Adipose tissue (tissue), 3 donors: ENCODE measurements around the gene ALDOB. TPM values are rescaled to one million over a fixed set of nuclear protein-coding genes. Genes with fewer than 3 reads are reported as not detected.

Experiments
- H3K27ac ChIP-seq: one replicate; pipeline ENCODE4 v1.5.1; 2013; ENCODE audit warnings: low read depth, low read length
- WGBS, 3 donors: extraction: QIAGEN DNeasy Blood & Tissue Kit; methylation state at CpG; one replicate each; pipeline ENCODE4 v1.1.7; 2013; 5-methylcytosine and 5-hydroxymethylcytosine counted together
- polyA plus RNA-seq, 3 donors: library from polyadenylated mRNA; stranded (reverse); fragments of 200-250 nt; gene quantifications; one replicate each; pipeline ENCODE4 v1.2.3, GENCODE V29; 2013
- donor health status: healthy with polysubstance abuse.
- donor health status: Bipolar disorder and iron deficiency.
- donor health status: healthy.

Gene ALDOB
- polyA plus RNA-seq, 3 donors = 1.6 to 972 (median 2.5) TPM

DNA sequence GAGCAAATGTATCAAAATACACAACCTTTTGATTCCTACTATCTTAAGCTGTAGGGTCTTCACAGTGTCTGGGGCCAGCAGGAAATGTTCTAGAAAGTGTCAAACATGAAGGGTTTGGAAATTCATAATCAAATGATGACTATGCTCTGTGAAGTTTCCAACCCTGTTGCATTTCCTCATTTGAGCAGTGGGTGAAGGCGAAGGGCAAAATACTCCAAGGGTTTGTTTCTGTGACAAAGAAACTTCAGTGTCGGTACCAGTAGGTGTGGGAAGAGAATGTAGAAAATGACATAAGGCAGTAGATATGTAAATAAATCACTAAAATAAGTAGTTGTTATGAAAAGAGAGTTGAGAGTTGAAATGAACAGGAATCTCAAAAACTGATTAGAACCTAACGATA is 576 bp downstream of the ALDOB start:
- no peak overlapping the region for H3K27ac ChIP-seq
- 52 to 75% (median 73%) methylated on average over 3 of the region's 3 CpGs for WGBS, 3 donors

DNA sequence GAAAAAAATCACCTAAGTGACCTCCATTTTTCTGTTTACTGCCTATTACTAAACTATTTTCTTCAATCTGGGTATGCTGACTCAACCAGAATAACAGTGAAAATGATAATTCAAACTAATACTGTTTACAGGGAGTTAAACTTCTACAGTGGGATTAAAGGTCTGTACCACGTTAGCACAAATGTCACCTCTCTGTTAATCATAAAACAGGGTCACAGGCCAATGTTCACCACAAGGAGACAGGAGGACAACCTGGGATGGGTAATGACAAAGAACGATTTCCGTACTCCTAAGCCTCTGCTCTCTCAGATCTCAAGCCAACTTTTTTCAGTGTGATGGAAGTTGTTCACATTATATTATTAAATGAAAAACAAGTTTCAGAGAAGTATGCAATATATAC is 2.3 kb downstream of the ALDOB start:
- no peak overlapping the region for H3K27ac ChIP-seq
- WGBS, 3 donors = 71 to 85% (median 79%) methylated on average over 3 of the region's 3 CpGs

DNA sequence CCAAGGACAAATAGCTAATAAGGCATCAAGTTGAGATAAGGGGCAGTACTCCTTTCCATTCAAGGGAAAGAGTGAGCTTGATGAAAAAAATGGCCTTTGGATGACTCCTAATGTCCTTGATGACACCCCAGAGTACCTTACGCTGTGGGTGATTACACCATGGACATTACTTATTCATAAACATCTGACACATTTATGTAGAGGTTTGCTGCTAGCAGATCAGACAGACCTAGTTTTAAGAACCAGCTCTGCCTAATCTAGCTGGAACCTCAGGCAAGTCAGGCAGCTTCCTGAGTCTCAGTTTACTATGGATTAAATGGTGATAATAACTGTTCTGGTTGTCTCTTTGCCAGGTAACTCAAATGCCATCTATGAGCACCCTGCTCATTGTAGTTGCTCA is 2.8 kb downstream of the ALDOB start:
- H3K27ac ChIP-seq = no peak overlapping the region
- WGBS, 3 donors = 55 to 90% (median 83%) methylated on average over 1 of the region's 1 CpG

DNA sequence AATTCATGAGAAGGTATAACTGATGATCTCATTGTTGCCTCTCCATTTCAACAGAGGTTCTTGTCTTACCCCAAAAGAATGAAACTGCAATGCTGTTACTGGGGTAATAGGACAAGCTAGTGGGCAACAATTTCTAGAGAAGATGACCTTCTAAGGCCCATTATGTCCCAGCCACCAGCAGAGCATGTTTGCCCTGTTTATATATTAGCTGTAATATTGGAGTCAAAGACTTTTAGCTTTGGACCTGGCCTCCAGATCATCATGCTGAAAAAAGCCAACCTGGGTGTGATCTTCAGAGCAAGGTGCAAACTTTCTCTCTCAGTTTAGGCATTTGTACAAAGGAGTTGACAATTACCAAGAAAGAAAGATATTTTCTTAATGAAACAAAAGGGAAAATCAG is 3.4 kb downstream of the ALDOB start:
- no peak overlapping the region for H3K27ac ChIP-seq

DNA sequence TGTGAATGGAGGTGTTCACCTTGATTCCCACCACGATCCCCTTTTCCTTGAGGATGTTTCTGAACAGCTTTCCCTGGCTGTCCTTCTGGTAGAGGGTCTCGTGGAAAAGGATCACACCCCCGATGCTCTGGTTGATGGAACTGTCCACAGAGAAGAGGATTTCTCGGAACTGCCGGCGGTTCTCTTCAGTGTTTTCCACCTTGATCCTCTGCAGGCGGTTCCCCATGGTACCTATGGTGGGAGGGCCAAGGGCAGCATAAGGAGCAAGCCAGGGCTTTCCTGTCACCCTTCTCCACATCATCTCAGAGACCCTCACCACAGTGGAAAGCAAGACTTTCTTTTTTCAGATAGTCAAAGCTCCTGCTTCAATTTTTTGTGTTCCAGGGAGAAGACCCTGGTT is 5.8 kb downstream of the ALDOB start:
- H3K27ac ChIP-seq = no peak overlapping the region
- 85 to 94% (median 93%) methylated on average over 7 of the region's 7 CpGs for WGBS, 3 donors

DNA sequence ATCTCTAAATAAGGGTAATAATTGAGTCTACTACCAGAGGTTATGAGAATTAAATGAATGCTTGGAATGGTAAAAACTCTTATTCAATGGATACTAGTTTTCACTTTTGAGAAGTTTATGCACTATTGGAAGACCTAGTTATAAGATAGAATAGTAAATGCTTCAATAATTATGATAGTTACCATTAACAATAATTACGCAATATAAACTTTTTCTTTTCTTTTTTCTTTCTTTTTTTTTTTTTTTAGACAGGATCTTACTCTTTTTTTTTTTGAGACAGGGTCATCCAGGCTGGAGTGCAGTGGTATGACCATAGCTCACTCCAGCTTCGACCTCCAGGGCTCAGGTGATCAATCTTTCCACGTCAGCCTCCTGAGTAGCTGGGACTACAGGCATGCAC is 6.7 kb downstream of the ALDOB start:
- WGBS, 3 donors = 71 to 84% (median 76%) methylated on average over 3 of the region's 3 CpGs
- no peak overlapping the region for H3K27ac ChIP-seq

DNA sequence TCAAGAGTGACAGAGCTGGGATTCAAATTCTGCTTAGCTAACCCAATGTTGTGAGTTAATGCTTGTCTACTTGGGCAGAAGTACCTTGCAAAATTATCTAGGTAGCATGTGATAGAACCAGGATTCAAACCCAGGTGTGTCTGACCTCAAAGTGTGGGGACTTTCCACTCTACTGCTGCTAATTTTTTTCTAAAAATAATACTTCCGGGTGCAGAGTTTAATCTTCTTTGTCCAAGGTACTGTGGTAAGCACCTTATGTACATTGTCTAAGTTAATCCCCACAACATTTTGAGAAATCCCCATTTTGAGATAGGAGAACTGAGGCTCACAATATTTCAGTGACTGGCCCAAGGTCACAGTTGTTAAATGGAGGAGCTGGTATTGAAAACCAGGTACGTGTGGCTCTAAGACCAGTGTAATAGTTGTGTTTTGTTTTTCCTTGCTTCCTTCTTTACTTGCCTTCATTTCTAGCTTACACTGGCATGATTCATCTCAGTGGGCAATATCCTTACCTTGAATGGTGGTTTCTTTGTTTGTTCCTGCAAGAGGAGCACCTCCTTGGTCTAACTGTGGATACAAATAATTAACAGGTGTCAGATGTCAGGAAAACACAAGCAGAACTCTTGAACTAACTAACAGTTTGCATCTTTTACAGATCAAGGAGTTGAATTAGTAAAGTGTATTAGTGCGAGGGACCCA is 7.5 kb downstream of the ALDOB start:
- H3K27ac ChIP-seq = no peak overlapping the region
- WGBS, 3 donors = 85 to 89% (median 89%) methylated on average over 3 of the region's 3 CpGs

DNA sequence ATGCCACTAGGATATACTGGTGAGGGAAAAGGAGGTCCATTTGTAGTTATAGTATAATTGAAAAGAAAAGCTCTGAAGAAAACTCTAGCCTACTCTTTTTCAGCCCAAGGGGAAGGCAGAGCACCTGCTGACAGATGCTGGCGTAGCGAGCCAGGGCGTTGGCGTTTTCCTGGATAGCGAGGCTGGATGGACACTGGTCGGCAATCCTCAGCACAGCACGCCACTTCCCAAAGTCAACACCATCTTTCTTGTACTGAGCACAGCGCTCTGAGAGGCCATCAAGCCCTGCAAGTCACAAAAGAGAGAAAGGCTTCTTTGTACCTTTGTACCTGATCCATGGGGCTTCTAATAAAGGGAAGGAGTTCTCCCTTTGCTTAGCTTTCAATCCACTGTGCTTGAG is 8.2 kb downstream of the ALDOB start:
- WGBS, 3 donors = 93 to 98% (median 93%) methylated on average over 8 of the region's 8 CpGs
- no peak overlapping the region for H3K27ac ChIP-seq

DNA sequence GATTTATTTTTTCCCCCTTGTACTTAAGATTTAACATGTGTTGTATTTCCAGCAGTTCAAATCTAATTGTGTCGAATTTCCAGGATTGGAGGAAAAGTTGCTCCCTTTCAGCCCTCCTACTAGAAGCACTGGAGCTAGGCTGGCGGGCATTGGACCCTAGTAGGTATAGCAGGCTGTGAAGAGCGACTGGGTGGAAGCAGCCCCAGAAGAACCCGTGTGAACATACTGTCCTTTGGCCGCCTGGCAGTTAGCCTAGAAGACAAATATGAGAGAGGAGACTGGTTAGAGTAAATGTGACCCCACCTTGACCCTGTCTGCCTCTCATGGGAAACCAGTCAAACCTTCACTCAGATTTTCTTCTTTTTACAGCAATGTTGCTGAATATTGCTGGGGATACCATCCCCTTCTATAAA is 13.9 kb downstream of the ALDOB start:
- WGBS, 3 donors = 45 to 81% (median 78%) methylated on average over 5 of the region's 5 CpGs

DNA sequence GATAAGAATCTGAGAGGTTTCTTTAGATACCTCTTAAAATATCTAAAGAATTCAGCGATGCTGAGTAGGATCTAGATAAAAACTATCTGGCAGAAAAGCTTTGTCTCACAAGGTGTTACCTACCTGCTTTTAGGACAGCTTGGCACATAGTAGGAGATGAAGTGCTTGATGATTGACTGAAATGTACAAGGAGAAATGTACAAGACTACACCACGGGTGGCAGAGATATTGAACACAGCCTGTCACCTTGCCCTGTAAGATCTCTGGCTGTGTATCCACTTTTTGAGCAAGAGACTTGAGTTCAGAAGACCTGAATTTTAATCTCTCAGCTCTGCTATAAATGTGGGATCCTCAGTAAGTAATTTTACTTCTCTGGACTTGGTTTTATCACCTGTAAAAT is 15.7 kb downstream of the ALDOB start:
- H3K27ac ChIP-seq = no peak overlapping the region
- WGBS, 3 donors = 82 to 97% (median 91%) methylated on average over 2 of the region's 2 CpGs

More for the DNA sequence above, 13.9 kb downstream of the ALDOB start:
- H3K27ac ChIP-seq = no peak overlapping the region

DNA sequence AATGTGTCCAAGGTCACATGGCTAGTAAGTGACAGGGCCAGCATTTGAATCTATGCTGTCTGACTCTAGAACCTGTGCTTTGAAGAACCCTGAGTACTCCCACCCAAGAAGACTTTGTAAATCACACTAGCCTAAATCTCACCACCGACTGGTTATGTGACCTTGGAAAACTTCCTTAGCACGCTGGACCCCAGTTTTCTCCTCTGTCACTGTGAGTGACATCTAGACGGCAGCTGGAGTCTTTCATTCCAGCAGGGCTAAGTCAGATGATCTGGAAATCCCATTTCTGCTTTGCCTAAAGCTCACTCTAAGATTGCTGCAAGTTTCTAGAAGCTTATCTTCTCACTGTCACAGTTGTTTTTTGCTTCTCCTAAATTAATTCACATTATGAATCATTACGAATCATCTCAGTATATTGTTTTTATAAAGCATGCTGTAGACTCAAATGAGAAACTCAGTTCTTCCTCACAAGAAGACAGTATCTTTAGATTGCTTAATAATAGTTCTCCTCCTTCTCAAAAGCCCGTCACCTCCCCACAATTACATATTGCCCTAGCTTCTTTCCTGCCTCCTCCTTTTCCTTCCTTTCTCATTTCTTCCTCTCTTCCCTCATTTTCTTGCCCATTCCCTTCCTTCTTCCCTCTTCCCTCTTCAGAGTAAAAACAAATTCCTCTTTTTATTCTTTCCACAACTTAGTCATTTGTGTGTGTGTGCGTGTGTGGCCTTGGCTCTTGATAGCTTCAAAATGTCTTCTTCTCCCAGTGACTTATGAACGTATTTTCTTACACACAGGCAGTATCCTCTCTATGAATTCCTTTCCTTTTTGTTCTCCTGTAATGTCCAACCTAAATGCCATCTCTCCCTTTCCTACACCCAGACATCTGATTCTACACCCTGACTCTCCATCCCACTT is 16.8 kb downstream of the ALDOB start:
- H3K27ac ChIP-seq = no peak overlapping the region
- WGBS, 3 donors = 64 to 70% (median 67%) methylated on average over 7 of the region's 7 CpGs

DNA sequence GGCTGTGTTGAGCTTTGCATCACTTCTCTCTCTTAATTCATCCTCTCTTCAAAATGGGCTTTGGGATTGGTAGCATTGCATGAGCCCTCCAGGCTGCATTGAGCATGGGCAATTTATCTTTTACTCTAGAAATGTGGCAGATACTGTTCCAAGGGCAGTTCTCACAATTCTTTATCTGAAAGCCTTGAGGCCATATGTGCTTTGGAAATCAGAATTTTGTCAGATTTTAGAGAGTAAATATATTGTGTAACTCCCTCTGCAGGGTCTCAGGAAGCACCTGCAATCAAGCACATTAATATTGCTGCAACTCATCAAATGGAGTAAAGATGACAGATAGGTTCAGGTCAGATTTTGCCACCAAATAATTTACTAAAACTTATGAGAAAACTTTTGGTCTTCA is 17.6 kb downstream of the ALDOB start:
- H3K27ac ChIP-seq = no peak overlapping the region

DNA sequence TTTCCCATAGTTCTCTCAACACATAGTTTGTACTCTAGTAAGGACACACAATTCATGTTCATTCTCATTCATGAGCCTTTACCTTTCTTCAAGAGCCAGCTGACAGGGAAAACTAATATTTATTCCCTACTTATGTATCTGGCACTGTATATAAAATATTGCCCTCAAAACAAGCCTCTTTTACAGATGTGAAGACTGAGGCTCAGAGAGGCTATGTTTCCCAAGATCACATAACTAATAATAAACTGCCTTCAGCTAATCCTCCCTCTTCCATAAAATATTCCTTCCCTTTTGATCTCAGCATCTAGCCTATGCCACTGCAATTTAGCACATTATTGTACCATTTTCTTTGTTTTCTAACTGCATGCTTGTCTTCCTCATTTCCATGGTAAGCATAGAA is 18.2 kb downstream of the ALDOB start:
- no peak overlapping the region for H3K27ac ChIP-seq

DNA sequence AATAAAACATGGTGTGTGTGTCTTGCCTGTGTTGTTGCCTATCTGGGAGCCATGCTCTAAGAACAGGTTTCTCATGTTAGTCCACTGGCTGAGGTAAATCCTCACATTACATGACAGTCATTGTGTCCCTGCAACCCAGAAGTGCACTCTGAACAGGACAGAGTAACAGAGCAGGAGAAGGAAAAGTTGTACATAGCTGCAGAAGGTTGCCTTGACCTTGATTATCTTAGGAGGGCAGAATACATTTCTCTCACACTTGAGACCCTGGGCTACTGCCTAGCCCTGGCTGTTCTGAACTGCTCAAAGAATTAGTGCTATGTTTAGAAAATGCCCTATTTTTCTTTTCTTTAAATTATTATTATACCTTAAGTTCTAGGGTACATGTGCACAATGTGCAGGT is 20.0 kb downstream of the ALDOB start:
- no peak overlapping the region for H3K27ac ChIP-seq

DNA sequence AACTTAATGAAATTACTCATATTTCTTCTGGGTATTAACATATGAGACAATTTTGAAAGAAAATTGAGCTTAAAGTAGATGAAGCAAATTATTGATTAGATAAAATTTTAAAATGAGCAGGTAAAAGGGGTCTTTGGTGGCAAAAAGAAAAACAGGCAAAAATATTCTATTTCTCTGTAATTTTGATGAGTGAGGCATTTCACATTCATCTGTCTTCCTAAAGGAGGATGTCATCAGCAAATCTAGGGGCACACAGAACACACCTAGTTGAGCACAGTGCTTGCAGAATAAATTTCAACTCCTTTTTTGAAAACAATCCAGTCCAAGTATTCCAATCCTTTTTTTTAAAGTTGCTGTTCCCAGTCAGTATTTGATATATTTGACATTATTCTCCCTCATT is 20.7 kb downstream of the ALDOB start:
- no peak overlapping the region for H3K27ac ChIP-seq

DNA sequence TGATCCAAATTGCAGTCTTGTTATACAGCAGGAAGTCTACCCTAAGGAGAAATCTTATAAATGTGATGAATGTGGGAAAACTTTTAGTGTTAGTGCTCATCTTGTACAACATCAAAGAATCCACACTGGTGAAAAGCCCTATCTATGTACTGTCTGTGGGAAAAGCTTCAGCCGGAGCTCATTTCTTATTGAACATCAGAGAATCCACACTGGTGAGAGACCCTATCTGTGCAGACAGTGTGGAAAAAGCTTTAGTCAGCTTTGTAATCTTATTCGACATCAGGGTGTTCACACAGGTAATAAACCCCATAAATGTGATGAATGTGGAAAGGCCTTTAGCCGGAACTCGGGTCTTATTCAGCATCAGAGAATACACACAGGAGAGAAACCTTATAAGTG is 26.5 kb downstream of the ALDOB start:
- WGBS, 3 donors = 97 to 99% (median 97%) methylated on average over 4 of the region's 4 CpGs
- no peak overlapping the region for H3K27ac ChIP-seq

DNA sequence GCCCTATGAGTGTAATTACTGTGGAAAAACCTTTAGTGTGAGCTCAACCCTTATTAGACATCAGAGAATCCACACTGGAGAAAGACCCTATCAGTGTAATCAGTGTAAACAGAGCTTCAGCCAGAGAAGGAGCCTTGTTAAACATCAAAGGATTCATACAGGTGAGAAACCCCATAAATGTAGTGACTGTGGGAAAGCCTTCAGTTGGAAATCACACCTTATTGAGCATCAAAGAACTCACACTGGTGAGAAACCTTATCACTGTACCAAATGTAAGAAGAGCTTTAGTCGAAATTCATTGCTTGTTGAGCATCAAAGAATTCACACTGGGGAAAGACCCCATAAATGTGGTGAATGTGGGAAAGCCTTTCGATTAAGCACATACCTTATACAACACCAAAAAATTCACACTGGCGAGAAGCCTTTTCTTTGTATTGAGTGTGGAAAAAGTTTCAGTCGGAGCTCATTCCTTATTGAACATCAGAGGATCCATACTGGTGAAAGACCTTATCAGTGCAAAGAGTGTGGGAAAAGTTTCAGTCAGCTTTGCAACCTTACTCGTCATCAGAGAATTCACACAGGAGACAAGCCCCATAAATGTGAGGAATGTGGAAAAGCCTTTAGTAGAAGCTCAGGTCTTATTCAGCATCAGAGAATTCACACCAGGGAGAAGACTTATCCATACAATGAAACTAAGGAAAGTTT is 27.0 kb downstream of the ALDOB start:
- 97% methylated on average over 5 of the region's 5 CpGs for WGBS, 3 donors
- no peak overlapping the region for H3K27ac ChIP-seq

DNA sequence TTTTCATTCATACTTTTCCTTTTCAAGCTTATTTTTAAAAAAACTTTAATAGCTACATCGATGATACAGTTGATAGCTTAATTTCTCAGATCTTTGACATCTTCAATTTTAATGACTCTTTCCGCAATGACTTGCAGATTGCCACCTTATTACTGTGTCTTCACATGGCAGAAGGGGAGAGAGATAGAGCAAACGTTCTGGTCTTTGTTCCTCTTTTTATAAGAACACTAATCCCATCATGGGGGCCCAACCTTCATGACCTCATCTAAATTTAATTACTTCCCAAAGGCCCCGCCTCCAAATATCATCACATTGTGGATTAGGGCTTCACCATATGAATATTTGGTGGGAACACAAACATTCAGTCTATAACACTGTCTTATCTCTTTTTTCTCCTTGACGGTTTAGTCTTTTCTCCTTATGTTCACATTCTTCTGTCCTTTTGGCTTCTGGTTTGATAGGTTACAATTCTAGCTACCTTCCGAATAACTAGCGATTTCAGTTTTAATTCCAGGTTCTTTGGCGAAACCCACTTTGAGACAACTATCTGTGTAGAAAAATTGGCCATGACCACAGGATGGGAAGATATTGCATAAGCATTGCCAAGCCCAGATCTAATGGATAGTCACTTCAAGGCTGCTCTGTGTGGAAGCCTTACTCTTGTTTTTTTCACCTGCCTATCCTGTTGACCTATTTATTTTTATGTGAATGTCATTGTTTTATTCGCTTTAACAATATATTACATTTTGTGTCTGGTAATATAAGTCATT is 31.9 kb downstream of the ALDOB start:
- WGBS, 3 donors = 92 to 94% (median 93%) methylated on average over 9 of the region's 9 CpGs
- no peak overlapping the region for H3K27ac ChIP-seq

DNA sequence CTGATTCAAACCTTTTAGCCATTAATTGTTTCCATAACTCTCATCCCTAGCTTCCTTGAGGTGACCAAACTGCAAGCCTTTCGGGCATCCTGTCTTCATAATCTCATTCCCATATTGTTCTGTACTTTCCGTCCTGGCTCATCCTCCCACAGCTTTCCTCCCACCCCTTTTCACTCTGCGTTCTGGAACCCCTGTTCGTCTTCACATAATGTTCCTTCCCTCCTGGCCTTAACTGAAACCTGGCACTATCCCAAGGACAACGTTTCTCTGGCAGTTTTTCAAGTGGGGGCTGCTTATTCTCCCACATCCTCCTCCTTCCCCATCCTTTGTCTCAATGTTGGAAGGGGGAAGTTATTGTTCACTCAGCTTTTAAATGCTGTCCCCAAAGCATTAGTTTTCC is 35.5 kb downstream of the ALDOB start:
- H3K27ac ChIP-seq = no peak overlapping the region
- 27 to 41% (median 28%) methylated on average over 5 of the region's 5 CpGs for WGBS, 3 donors
